H4 (cell line): ENCODE measurements around the gene C10orf71. TPM values are rescaled to one million over a fixed set of nuclear protein-coding genes. Genes with fewer than 3 reads are reported as not detected.

Source experiments
- DNase-seq: peaks from one replicate; pipeline ENCODE4 v3.0.0-alpha.2; 2015; ENCODE audit warnings: low spot score
- total RNA-seq: library from RNA; depleted of rRNA; stranded (reverse); fragments of >200 nt; shearing (Covaris generic); gene quantifications from 2 replicates; pipeline ENCODE4 v1.2.3, GENCODE V29; 2014

Gene C10orf71
- total RNA-seq, 1 experiment from 2014 or later, result not detected

- no peak for DNase-seq
Measured at GRCh38 chr10:49272251-49273081, 26.5 kb upstream of the C10orf71 start.

DNA sequence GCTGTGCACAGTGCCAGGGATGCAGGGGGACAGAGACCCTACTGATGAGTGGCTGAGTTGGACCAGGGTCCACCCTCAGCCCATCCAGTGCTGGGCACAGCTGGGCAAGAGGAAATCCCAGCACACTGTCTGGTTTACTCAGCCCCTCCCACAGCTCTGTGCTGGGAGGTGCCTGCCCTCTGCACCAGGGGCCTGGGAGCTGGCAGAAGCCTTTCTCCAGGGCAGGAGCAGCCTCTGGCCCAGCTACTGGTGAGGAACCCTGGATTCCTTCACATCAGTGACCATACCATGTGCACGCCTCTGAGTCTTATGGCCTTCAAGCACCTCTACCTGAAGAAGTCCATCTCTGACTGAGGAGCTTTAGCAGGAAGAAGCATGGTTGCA lies 25.9 kb upstream of the C10orf71 start:
- DNase-seq, result no peak

DNA sequence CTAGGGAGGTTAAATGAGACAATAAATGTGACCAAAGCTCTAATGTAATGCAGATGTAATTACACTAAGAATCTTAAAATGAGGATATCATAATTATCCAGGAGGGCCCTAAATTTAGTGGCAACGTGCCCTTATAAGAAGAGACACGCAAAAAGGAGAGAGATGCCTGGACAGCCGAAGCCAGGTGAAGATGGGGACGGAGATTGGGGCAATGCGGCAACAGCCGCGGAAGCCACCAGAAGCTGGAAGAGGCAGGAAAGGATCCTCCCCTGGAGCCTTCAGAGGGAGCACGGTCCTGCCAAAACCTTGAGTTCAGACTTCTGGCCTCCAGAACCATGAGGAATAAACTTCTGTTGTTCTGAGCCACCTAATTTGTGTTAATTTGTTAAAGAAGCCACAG lies 25.3 kb upstream of the C10orf71 start:
- DNase-seq, result no peak

DNA sequence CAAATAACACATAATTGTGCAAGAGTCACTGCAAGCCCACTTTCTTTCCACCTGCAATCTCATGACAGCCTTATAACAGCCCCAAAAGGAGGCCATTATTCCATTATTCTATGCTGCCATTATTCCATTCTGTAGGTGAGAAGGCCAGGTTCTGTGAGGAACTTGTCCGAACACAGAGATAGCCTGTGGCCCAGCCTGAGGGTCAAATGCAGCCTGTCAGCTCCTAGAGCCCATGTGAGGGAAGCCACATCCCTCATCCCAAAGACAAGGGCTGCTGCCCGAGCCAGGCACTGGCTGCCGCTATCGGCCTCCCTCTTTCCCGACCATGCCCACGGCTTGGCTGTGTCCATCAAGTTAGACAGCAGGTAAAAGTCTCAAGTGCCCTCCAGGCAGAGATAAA lies 24.1 kb upstream of the C10orf71 start:
- DNase-seq, result no peak

DNA sequence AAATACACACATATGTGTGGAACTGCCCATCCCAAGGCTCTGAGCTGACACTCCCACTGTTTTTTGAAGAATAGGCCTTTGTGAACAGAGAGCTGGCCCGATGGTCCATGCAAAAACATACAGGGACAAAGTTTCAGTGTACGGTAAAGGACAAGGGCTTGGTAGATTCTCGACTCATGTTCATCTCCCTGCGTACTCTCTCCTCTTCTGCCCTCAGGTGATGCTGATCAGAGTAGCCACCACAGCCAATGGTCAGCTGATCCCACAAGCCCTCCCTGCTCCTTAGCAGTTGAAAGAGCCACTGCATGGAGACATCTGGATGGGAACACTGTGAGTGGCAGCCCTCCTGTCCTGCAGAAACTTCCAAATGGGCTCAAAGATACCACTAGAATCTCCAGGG lies 23.1 kb upstream of the C10orf71 start:
- no peak for DNase-seq

- DNase-seq, result no peak
Measured at GRCh38 chr10:49276596-49276995, 22.4 kb upstream of the C10orf71 start.

DNA sequence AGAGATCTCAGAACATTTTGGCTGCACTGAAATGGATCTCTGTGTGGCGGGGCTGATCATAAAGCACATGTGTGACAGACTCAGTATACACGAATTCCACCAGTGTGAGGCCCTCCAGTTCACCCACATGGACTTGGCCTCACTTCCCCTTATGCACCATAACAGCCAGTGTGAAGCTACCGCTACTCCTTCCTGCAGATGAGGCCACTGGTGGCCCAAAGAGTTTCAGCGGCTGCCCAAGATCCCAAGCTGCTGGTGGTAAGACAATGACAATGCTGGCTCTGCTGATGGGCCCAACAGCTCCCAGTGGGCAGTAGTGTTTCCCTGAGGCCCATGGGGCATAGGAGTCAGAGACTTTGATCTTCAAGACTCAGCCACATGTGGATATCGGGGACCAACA lies 21.0 kb upstream of the C10orf71 start:
- no peak for DNase-seq

DNA sequence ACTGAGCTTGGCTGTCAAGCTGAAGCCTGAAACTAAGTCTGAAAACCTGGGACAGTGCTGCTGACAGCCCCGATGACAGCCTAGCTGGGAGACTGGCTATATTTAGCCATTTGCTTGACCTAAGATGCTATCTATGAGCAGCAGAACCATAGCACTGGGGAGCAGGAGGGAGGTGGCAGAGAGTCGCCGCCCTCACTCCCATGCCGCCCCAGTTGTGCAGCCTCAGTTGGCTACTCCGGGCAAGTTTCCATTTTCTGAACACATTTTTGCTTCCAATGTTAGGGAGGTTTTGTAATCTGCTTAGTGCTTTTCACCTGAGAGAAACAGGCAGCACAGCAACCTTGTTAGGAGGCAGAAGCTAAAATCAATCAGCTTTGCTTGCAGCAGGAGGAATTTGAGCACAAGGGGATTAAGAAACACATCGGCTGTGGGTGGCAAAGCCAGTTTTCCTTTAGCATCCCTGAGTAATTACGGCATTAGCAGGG lies 20.4 kb upstream of the C10orf71 start:
- no peak for DNase-seq

- no peak for DNase-seq
Measured at GRCh38 chr10:49279015-49279880, 19.7 kb upstream of the C10orf71 start.

- no peak for DNase-seq
Measured at GRCh38 chr10:49280001-49280408, 19.0 kb upstream of the C10orf71 start.

DNA sequence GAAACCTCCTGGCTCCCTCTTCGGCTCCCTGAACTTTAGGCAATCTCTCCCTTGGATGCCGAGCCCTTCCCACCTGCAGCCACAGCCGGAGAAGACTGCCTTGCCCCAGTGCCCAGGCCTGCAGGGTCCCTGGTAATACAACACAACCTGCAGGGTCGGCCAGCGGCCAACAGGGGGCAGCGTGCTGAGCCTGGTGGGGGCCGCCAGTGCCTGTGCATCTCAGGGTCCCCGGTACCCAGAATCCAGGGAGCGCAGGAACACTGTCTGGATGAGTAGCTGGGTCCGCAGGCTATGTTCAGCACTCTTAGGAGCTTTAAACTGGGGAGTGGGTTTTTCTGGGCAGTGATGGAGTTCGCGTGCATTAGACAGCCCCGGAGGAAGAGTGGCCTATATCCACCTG lies 17.5 kb upstream of the C10orf71 start:
- no peak for DNase-seq

DNA sequence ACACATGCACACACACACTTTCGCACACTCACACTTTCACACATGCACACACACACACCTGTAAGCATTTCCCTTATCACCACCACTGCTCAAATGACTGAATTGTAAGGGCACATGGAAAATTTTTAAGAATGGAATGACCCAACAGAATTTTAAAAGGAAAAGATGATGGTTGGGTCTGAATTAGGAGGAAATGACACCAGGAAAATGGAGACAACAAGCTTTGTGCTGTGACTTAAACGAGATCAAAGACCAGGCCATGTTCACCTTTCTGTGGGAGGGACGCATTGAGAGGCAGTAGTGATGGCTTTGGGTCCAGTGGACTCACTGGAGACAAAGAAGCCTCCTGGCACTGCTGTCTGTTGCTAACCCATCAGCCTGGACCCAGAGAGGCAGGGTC lies 16.7 kb upstream of the C10orf71 start:
- no peak for DNase-seq

DNA sequence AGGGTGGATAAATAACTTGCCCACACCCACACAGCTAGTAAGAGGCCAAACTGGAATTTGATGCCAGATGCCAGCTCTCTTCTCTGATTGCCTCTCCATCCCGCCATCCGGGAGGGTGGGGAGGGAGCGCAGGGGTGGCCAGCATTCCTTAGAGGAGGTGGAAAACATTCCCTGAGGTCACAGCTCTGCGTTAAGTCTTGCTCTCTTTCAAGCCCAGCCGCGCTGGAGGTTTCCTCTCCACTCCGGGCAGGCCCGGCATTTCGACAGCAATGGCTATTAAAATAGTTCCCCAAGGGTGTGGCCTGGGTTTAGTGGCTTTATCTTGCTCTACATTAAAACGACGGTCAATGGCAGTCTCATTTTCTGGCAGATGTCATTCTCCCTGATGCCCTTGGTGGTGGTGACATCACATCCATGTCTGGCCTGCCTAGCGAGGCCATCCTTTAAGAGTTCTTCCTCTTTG lies 16.1 kb upstream of the C10orf71 start:
- no peak for DNase-seq

DNA sequence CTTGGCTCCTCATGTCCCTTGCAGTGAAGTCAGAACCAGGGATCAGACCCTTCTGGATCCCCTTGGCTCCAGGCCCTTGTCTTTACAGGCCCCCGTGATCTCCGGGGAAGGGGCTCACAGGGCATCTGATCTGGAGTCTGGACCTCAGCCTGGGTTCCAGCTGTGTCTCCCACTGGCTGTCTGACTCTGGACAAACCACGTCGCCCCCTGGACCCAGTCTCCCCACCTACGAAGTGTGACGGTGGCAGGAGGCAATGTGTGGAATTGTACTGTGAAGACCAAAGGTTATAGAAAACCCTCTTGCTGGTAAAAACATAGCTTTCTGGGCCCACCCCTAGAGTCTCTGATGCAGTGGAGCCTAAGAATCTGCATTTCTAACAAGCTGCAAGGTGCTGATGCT lies 15.5 kb upstream of the C10orf71 start:
- DNase-seq, result no peak

DNA sequence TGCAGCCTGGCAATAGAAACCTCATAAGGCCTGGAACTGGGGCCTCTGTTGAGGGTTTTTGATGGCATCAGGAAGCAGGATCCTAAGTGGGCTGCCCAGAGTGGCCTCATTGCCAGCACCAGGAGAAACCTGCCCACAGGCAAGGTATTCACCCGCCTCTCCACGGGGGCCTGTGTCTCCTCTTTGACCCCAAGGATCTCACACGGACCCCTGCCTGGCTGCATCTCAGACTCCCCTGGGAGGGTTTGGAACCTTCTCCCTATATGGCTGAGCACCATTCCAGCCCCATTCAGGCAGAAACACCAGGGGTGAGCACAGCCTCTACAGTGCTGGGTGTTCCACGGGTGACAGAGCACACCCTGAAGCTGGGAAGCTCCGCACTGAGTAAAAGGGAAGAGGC lies 14.6 kb upstream of the C10orf71 start:
- DNase-seq, result no peak

DNA sequence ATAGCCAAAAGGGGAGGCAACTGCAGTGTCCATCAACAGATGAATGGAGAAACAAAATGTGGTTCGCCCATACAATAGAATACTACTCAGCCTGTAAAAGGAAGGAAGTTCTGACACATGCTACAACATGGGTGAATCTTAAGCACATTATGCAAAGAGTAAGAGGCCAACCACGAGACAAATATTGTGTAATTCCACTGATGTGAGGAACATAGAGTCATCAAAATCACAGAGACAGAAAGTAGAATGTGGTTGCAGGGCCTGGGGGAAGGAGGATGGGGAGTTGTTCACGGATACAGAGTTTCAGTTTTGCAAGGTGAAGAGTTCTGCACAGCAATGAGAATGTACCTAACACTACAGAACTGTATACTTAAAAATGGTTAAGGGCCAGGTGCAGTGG lies 13.7 kb upstream of the C10orf71 start:
- no peak for DNase-seq

DNA sequence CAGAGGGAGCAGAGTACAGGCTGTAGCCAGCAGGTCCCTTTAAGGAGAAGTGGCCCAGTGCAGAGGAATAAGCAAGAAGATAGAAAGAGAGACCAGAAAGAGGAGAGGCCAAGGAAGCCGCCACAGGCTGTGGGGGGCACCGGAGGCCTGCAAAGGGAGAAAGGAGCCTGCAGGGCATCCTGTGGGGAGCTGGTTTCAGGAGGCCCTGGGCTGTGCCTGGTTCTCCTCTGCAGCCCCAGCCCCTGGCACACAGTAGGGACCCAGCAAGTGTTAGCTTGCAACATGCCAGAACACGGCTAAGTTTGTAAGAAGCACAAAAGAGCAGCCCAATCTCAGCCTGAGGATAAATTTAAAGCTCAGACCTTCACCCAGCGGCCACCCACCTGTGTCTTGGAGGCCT lies 12.3 kb upstream of the C10orf71 start:
- no peak for DNase-seq

DNA sequence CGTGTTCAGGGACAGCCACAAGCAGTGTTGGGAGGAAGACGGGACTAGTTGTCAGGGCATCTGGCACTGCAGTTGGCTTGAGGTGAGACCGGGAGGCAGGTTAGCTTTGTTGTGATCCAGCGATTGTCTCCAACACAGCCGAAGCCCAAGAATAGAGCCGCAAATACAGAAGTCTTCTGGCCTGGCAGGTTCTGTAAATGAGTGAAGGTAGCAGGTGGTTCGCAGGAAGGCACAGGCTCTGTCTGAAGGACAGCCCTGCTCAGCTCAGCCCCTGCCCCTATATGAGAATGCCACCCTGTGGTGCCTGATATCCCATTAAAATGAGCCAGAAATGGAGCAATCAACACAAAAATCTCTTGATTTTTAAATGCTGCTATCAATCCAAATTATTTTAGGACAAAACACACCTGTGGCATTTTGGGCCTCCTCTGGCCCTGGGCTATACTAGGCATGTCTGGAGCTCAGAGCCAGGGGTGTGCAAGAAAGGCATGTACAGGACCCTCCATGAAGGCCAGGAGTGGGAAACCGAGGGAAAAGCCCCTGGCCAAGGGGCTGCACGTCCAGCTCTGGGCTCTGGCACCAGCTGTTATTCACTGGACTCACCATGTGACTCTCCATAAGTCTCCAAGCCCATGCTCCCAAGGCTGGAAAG lies 11.2 kb upstream of the C10orf71 start:
- DNase-seq, result no peak

GRCh38 chr10:49288341-49289065 lies 10.5 kb upstream of the C10orf71 start:
- no peak for DNase-seq

- no peak for DNase-seq
Measured at GRCh38 chr10:49289480-49289879, 9.5 kb upstream of the C10orf71 start.

GRCh38 chr10:49290131-49290530 lies 8.8 kb upstream of the C10orf71 start:
- DNase-seq, result no peak

GRCh38 chr10:49290607-49291006 lies 8.4 kb upstream of the C10orf71 start:
- no peak for DNase-seq
